RPMI7951 (cell line): ENCODE measurements around the gene NDUFA7. TPM values are rescaled to one million over a fixed set of nuclear protein-coding genes. Genes with fewer than 3 reads are reported as not detected.
A peak's percentile ranks its signal among the peaks of the same experiment; 100 is the strongest.
"Not testable (repeated sequence)": the region's sequence is repeated elsewhere in the genome, so short reads cannot be mapped to it uniquely, and the experiment has no call there.

Source experiments
- DNase-seq: peaks from one replicate; pipeline ENCODE4 v3.0.0-alpha.2; 2012; ENCODE audit warnings: low read depth
- total RNA-seq: library from RNA; depleted of rRNA; stranded (reverse); fragments of >200 nt; shearing (Covaris generic); gene quantifications from 2 replicates; pipeline ENCODE4 v1.2.3, GENCODE V29; 2014

NDUFA7 gene
- total RNA-seq, 1 experiment from 2014 or later = 42.1 TPM

GRCh38 chr19:8342316-8342683 lies 21.1 kb upstream of the NDUFA7 start:
- no peak for DNase-seq

GRCh38 chr19:8341504-8341903 lies 20.3 kb upstream of the NDUFA7 start:
- DNase-seq = not testable (repeated sequence)

GRCh38 chr19:8340341-8341096 lies 19.3 kb upstream of the NDUFA7 start:
- DNase-seq = no peak

GRCh38 chr19:8338835-8339234 lies 17.7 kb upstream of the NDUFA7 start:
- no peak for DNase-seq

GRCh38 chr19:8337728-8338127 lies 16.6 kb upstream of the NDUFA7 start:
- DNase-seq = no peak

GRCh38 chr19:8336660-8337059 lies 15.5 kb upstream of the NDUFA7 start:
- DNase-seq = no peak

- no peak for DNase-seq
Measured at GRCh38 chr19:8336072-8336569, 14.9 kb upstream of the NDUFA7 start.

- no peak for DNase-seq
Measured at GRCh38 chr19:8335343-8336071, 14.3 kb upstream of the NDUFA7 start.

GRCh38 chr19:8334458-8335342 lies 13.5 kb upstream of the NDUFA7 start:
- DNase-seq = peak; percentile 49

GRCh38 chr19:8333767-8334457 lies 12.7 kb upstream of the NDUFA7 start:
- DNase-seq = no peak

- DNase-seq = no peak
Measured at GRCh38 chr19:8332976-8333766, 12.0 kb upstream of the NDUFA7 start.

GRCh38 chr19:8331263-8331845 lies 10.2 kb upstream of the NDUFA7 start:
- DNase-seq = no peak

- DNase-seq = no peak
Measured at GRCh38 chr19:8329996-8330395, 8.8 kb upstream of the NDUFA7 start.

GRCh38 chr19:8325454-8325853 lies 4.3 kb upstream of the NDUFA7 start:
- DNase-seq = no peak

- DNase-seq = no peak
Measured at GRCh38 chr19:8324186-8325050, 3.2 kb upstream of the NDUFA7 start.

- no peak for DNase-seq
Measured at GRCh38 chr19:8323781-8324185, 2.6 kb upstream of the NDUFA7 start.

- DNase-seq = no peak
Measured at GRCh38 chr19:8322638-8322997, 1.4 kb upstream of the NDUFA7 start.

- no peak for DNase-seq
Measured at GRCh38 chr19:8321986-8322637, 937 bp upstream of the NDUFA7 start.

GRCh38 chr19:8320564-8321066 lies 560 bp downstream of the NDUFA7 start:
- DNase-seq = peak; percentile 49
